Common myeloid progenitor, CD34-positive (primary cell): ENCODE data around the gene VKORC1.

ENCODE experiments used
- CTCF ChIA-PET: fragments of 350-600 bp; sonication (Branson Sonifier 250); formaldehyde crosslinking; loops from one replicate; lab custom pipeline; 2021; ENCODE audit warnings: antibody characterized with exemption; lab: Charles Lee
- POLR2A ChIA-PET: fragments of 350-600 bp; sonication (Branson Sonifier 250); formaldehyde crosslinking; loops from one replicate; lab custom pipeline; 2021; ENCODE audit warnings: antibody characterized with exemption; lab: Charles Lee
- DNase-seq, 3 donors: peaks; one replicate each; pipeline versions ENCODE4 v3.0.0 to v3.0.0-alpha.2; 2013
- H3K27ac ChIP-seq, 2 experiments: 1 replicate in 1 of 2; 2 replicates in 1 of 2; pipeline ENCODE4 v1.7.0; 2013; ENCODE audit warnings: inconsistent platforms in 2 of 2, low read length in 2 of 2, mild to moderate bottlenecking in 2 of 2, low read depth in 1 of 2, moderate library complexity in 1 of 2; ENCODE audit not compliant: severe bottlenecking in 2 of 2, insufficient read depth in 1 of 2, poor library complexity in 1 of 2
- H3K27me3 ChIP-seq, 5 experiments: replicated peaks in 2 of 5; 1 replicate in 3 of 5; 2 replicates in 2 of 5; pipeline versions ENCODE4 v1.6.1 to v1.7.0; 2013; ENCODE audit warnings: low read length in 4 of 5, mild to moderate bottlenecking in 2 of 5, moderate library complexity in 2 of 5, inconsistent platforms in 1 of 5; ENCODE audit not compliant: insufficient read depth in 5 of 5, control insufficient read depth in 4 of 5
- H3K36me3 ChIP-seq, 4 experiments: 1 replicate in 2 of 4; 2 replicates in 2 of 4; pipeline versions ENCODE4 v1.6.1 to v1.7.0; 2013; ENCODE audit warnings: low read length in 3 of 4, control low read depth in 1 of 4, mild to moderate bottlenecking in 1 of 4; ENCODE audit not compliant: control insufficient read depth in 4 of 4, insufficient read depth in 4 of 4
- H3K4me1 ChIP-seq, 4 experiments: 1 replicate in 3 of 4; 2 replicates in 1 of 4; pipeline versions ENCODE4 v1.6.1 to v1.7.1; 2013; ENCODE audit warnings: low read length in 3 of 4, mild to moderate bottlenecking in 3 of 4, control low read depth in 1 of 4, inconsistent platforms in 1 of 4, moderate library complexity in 1 of 4; ENCODE audit not compliant: control insufficient read depth in 4 of 4, insufficient read depth in 4 of 4; ENCODE audit errors: control extremely low read depth in 1 of 4
- H3K4me3 ChIP-seq, 7 experiments: 1 replicate in 4 of 7; 2 replicates in 3 of 7; pipeline versions ENCODE4 v1.5.1 to v1.7.0; 2013; ENCODE audit warnings: mild to moderate bottlenecking in 7 of 7, low read length in 6 of 7, moderate library complexity in 6 of 7, inconsistent platforms in 2 of 7, low read depth in 2 of 7, control low read depth in 1 of 7; ENCODE audit not compliant: insufficient read depth in 4 of 7, control insufficient read depth in 1 of 7; ENCODE audit errors: extremely low read depth in 1 of 7
- H3K9me3 ChIP-seq, 5 experiments: 1 replicate in 4 of 5; 2 replicates in 1 of 5; pipeline versions ENCODE4 v1.6.1 to v1.7.1; 2013; ENCODE audit warnings: low read length in 4 of 5, mild to moderate bottlenecking in 2 of 5, inconsistent platforms in 1 of 5, low read depth in 1 of 5, moderate library complexity in 1 of 5; ENCODE audit not compliant: control insufficient read depth in 4 of 5, insufficient read depth in 2 of 5; ENCODE audit errors: control extremely low read depth in 1 of 5
- WGBS: methylation state at CpG from one replicate; pipeline ENCODE4 v1.1.5; 2013; ENCODE audit not compliant: insufficient coverage; 5-methylcytosine and 5-hydroxymethylcytosine counted together

Gene VKORC1

GRCh38 chr16:31080756-31081419 is 13.7 kb downstream of the VKORC1 start:
- no peaks in the 10 kb centered on the region for H3K27me3 ChIP-seq
- no peak overlapping the region for H3K27ac ChIP-seq
- no peak for DNase-seq
- no peaks in the 10 kb centered on the region for H3K9me3 ChIP-seq
- peaks cover 0 to 15% (median 3%) of the 10 kb centered on the region in 4 experiments for H3K4me1 ChIP-seq
- WGBS: 93% methylated on average over 12 of the region's 13 CpGs
- H3K36me3 ChIP-seq: peaks cover 6 to 95% (median 71%) of the 10 kb centered on the region in 4 experiments
- ChIA-PET POLR2A (no interaction called here), CTCF (interaction anchor here (0.6 to 2.1 kb wide), 2 partner anchors 10 to 122 kb away, joined by 3 to 7 read pairs; no protein-coding TSS in a partner anchor)
- H3K4me3 ChIP-seq: no peak overlapping the region

DNA sequence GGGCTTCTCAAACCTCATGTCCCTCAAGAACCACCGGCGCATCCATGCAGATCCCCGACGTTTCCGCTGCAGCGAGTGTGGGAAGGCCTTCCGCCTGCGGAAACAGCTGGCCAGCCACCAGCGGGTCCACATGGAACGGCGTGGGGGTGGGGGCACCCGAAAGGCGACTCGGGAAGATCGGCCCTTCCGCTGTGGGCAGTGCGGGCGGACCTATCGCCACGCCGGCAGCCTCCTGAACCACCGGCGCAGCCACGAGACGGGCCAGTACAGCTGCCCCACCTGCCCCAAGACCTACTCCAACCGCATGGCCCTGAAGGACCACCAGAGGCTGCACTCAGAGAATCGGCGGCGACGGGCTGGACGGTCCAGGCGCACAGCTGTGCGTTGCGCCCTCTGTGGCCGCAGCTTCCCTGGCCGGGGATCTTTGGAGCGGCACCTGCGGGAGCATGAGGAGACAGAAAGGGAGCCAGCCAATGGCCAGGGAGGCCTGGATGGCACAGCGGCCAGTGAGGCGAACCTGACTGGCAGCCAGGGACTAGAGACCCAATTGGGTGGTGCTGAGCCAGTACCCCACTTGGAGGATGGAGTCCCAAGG is 14.5 kb downstream of the VKORC1 start:
- no peak for DNase-seq
- CTCF ChIA-PET: interaction anchor here (0.6 to 2.1 kb wide), 3 partner anchors 10 to 118 kb away, joined by 3 to 7 read pairs (median 4); no protein-coding TSS in a partner anchor
- POLR2A ChIA-PET: no interaction called here
- Histone ChIP-seq H3K9me3 (no peaks in the 10 kb centered on the region), H3K4me3 (no peak overlapping the region), H3K4me1 (peaks cover 3 to 20% (median 8%) of the 10 kb centered on the region in 4 experiments), H3K36me3 (peaks cover 6 to 88% (median 68%) of the 10 kb centered on the region in 4 experiments), H3K27me3 (no peaks in the 10 kb centered on the region), H3K27ac (no peak overlapping the region)
- WGBS: 96% methylated on average over 39 of the region's 40 CpGs

GRCh38 chr16:31079342-31079944 is 15.2 kb downstream of the VKORC1 start:
- peaks cover 4 to 25% (median 14%) of the 10 kb centered on the region in 4 experiments for H3K4me1 ChIP-seq
- H3K27me3 ChIP-seq: no peaks in the 10 kb centered on the region
- H3K27ac ChIP-seq: no peak overlapping the region
- peak in 2 of 3 donors; percentile 31 to 54 for DNase-seq
- no peaks in the 10 kb centered on the region for H3K9me3 ChIP-seq
- POLR2A ChIA-PET: no interaction called here
- WGBS: 82% methylated on average over 13 of the region's 13 CpGs
- CTCF ChIA-PET: interaction anchor here (0.6 to 2.1 kb wide), 3 partner anchors 11 to 118 kb away, joined by 3 to 7 read pairs (median 4); no protein-coding TSS in a partner anchor
- no peak overlapping the region for H3K4me3 ChIP-seq
- peaks cover 6 to 81% (median 65%) of the 10 kb centered on the region in 4 experiments for H3K36me3 ChIP-seq

GRCh38 chr16:31078597-31079341 is 15.8 kb downstream of the VKORC1 start:
- 97% methylated on average over 14 of the region's 15 CpGs for WGBS
- no peaks in the 10 kb centered on the region for H3K27me3 ChIP-seq
- H3K9me3 ChIP-seq: no peaks in the 10 kb centered on the region
- no peak overlapping the region for H3K27ac ChIP-seq
- ChIA-PET POLR2A (interaction anchor here (1.0 kb wide), 1 partner anchor 12 kb away, joined by 3 read pairs; no protein-coding TSS in a partner anchor), CTCF (interaction anchor here (1.4 to 2.1 kb wide), 2 partner anchors 12 to 14 kb away, joined by 4 to 7 read pairs; no protein-coding TSS in a partner anchor)
- DNase-seq: no peak
- peaks cover 6 to 74% (median 62%) of the 10 kb centered on the region in 4 experiments for H3K36me3 ChIP-seq
- no peak overlapping the region for H3K4me3 ChIP-seq
- H3K4me1 ChIP-seq: peaks cover 4 to 25% (median 15%) of the 10 kb centered on the region in 4 experiments

GRCh38 chr16:31077592-31078396 is 16.8 kb downstream of the VKORC1 start:
- ChIA-PET CTCF (interaction anchor here (0.8 to 1.3 kb wide), 3 partner anchors 14 to 79 kb away, joined by 3 to 4 read pairs (median 3); no protein-coding TSS in a partner anchor), POLR2A (interaction anchor here (0.6 to 1.0 kb wide), 2 partner anchors 13 to 14 kb away, joined by 3 read pairs; no protein-coding TSS in a partner anchor)
- H3K27ac ChIP-seq: peak overlapping the region in 1 of 2 experiments; percentile 30
- peaks cover 4 to 27% (median 16%) of the 10 kb centered on the region in 4 experiments for H3K4me1 ChIP-seq
- H3K9me3 ChIP-seq: no peaks in the 10 kb centered on the region
- H3K27me3 ChIP-seq: no peaks in the 10 kb centered on the region
- peaks cover 6 to 66% (median 55%) of the 10 kb centered on the region in 4 experiments for H3K36me3 ChIP-seq
- WGBS: 94% methylated on average over 24 of the region's 30 CpGs
- no peak overlapping the region for H3K4me3 ChIP-seq
- peak; percentile 42 to 75 (median 55) for DNase-seq

DNA sequence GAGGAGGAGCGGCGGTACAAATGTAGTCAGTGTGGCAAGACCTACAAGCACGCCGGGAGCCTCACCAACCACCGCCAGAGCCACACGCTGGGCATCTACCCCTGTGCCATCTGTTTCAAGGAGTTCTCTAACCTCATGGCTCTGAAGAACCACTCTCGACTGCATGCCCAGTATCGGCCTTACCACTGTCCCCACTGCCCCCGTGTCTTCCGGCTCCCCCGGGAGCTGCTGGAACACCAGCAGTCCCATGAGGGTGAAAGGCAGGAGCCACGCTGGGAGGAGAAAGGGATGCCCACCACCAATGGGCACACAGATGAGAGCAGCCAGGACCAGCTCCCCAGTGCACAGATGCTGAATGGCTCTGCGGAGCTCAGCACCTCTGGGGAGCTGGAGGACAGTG is 17.6 kb downstream of the VKORC1 start:
- ChIA-PET POLR2A (interaction anchor here (0.6 kb wide), 1 partner anchor 14 kb away, joined by 3 read pairs; no protein-coding TSS in a partner anchor), CTCF (interaction anchor here (0.8 to 1.3 kb wide), 3 partner anchors 15 to 80 kb away, joined by 3 to 4 read pairs (median 3); no protein-coding TSS in a partner anchor)
- Histone ChIP-seq H3K27me3 (no peaks in the 10 kb centered on the region), H3K36me3 (peaks cover 6 to 59% (median 50%) of the 10 kb centered on the region in 4 experiments), H3K9me3 (no peaks in the 10 kb centered on the region), H3K27ac (peak overlapping the region in 1 of 2 experiments; percentile 30), H3K4me1 (peaks cover 12 to 34% (median 24%) of the 10 kb centered on the region in 4 experiments), H3K4me3 (no peak overlapping the region)
- DNase-seq: no peak
- WGBS: over 99% methylated on average over 12 of the region's 13 CpGs
